ENCODE measurements around the gene C9orf43. TPM values are rescaled to one million over a fixed set of nuclear protein-coding genes. Genes with fewer than 3 reads are reported as not detected.

Gene C9orf43
- total RNA-seq, 1 donor from 2014 or later, result 1.3 TPM

GRCh38 chr9:113476511-113476916, 66.0 kb downstream of the C9orf43 start:
- Mint-ChIP-seq H3K4me1 (peaks cover 25% of the 10 kb centered on the region), H3K4me3 (no peak overlapping the region), H3K36me3 (peaks cover 3% of the 10 kb centered on the region), H3K27me3 (ENCODE audit: insufficient read depth, low read depth) (peaks cover 8% of the 10 kb centered on the region), H3K27ac (no peak overlapping the region), H3K9me3 (peaks cover 3% of the 10 kb centered on the region)
- Histone ChIP-seq H2AFZ (replicated peaks) (no peak overlapping the region), H3K36me3 (no peaks in the 10 kb centered on the region), H4K20me1 (ENCODE audit: low read depth) (no peaks in the 10 kb centered on the region), H3K27ac (no peak overlapping the region), H3K9me3 (ENCODE audit: low read depth) (no peaks in the 10 kb centered on the region), H3K4me1 (peaks cover 29% of the 10 kb centered on the region), H3K79me2 (ENCODE audit: low read depth) (no peaks in the 10 kb centered on the region), H3K4me3 (no peak overlapping the region), H3K27me3 (no peaks in the 10 kb centered on the region), H3F3A (ENCODE audit: low read depth) (no peaks in the 10 kb centered on the region), H3K4me2 (no peak overlapping the region), H3K9ac (no peak overlapping the region)
- no peak for DNase-seq (ENCODE audit: low spot score)
- TF ChIP-seq, protein P1, sequence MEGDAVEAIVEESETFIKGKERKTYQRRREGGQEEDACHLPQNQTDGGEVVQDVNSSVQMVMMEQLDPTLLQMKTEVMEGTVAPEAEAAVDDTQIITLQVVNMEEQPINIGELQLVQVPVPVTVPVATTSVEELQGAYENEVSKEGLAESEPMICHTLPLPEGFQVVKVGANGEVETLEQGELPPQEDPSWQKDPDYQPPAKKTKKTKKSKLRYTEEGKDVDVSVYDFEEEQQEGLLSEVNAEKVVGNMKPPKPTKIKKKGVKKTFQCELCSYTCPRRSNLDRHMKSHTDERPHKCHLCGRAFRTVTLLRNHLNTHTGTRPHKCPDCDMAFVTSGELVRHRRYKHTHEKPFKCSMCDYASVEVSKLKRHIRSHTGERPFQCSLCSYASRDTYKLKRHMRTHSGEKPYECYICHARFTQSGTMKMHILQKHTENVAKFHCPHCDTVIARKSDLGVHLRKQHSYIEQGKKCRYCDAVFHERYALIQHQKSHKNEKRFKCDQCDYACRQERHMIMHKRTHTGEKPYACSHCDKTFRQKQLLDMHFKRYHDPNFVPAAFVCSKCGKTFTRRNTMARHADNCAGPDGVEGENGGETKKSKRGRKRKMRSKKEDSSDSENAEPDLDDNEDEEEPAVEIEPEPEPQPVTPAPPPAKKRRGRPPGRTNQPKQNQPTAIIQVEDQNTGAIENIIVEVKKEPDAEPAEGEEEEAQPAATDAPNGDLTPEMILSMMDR (IDR thresholded peaks at IDR 0.05), result no peak
- TF ChIP-seq EZH2phosphoT487 (IDR thresholded peaks at IDR 0.05), result no peak
- TF ChIP-seq EZH2 (IDR thresholded peaks at IDR 0.05), result no peak

DNA sequence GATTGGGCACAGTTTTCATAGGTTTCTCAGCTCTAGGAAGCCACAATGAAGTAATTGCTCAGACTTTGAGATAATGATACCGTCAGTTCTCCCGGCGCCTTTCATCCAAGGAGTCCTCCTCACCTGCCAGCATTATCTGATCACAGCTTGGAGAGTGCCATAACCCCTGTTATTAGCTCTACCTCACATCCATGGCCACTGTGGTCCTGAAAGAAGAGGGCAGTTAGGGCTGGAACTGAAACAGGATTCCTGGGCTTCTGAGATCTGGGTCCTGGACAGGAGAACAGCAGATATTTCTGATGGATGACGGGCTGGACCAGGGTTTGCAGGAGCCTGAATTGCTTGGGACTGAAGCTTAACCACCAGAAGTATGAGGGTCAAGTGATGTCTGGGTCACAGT, 66.5 kb downstream of the C9orf43 start:
- Mint-ChIP-seq H3K4me1 (peaks cover 25% of the 10 kb centered on the region), H3K27me3 (ENCODE audit: insufficient read depth, low read depth) (peaks cover 8% of the 10 kb centered on the region), H3K27ac (peak overlapping the region; percentile 60), H3K36me3 (peaks cover 2% of the 10 kb centered on the region), H3K9me3 (peaks cover 3% of the 10 kb centered on the region), H3K4me3 (no peak overlapping the region)
- H3F3A ChIP-seq (ENCODE audit: low read depth), result no peaks in the 10 kb centered on the region
- no peak overlapping the region for H2AFZ ChIP-seq (replicated peaks)
- no peaks in the 10 kb centered on the region for H3K79me2 ChIP-seq (ENCODE audit: low read depth)
- DNase-seq (ENCODE audit: low spot score), result no peak
- H3K36me3 ChIP-seq, result no peaks in the 10 kb centered on the region
- H3K9ac ChIP-seq, result no peak overlapping the region
- no peak overlapping the region for H3K4me3 ChIP-seq
- no peak overlapping the region for H3K27ac ChIP-seq
- H4K20me1 ChIP-seq (ENCODE audit: low read depth), result no peaks in the 10 kb centered on the region
- H3K9me3 ChIP-seq (ENCODE audit: low read depth), result no peaks in the 10 kb centered on the region
- no peak overlapping the region for H3K4me2 ChIP-seq
- TF ChIP-seq, protein P1 (IDR thresholded peaks at IDR 0.05), result no peak
- no peak for TF ChIP-seq EZH2phosphoT487 (IDR thresholded peaks at IDR 0.05)
- no peak for TF ChIP-seq EZH2 (IDR thresholded peaks at IDR 0.05)
- H3K4me1 ChIP-seq, result peaks cover 24% of the 10 kb centered on the region
- no peaks in the 10 kb centered on the region for H3K27me3 ChIP-seq

DNA sequence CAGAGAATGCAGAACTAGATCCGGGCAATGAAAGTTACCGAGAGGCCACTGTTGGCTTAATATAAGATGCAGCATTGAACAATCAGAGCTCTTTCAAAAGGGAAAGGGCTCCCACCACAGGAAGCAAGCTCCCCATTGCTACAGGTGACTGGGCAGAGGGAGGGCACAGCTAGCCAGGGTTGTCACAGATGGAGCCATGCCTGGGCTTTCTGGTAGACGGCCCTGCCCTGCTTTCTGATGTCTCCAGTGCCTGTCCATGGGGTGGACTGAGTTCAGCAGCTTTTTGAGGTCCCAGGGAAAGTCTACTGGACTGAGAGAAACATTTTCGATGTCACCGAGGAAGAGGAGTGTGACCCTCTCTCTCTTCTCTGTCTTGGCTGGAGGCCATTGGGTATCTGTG, 67.1 kb downstream of the C9orf43 start:
- Histone ChIP-seq H3K4me3 (no peak overlapping the region), H3K9me3 (ENCODE audit: low read depth) (no peaks in the 10 kb centered on the region), H3K4me2 (no peak overlapping the region), H3K27me3 (no peaks in the 10 kb centered on the region), H4K20me1 (ENCODE audit: low read depth) (no peaks in the 10 kb centered on the region), H3F3A (ENCODE audit: low read depth) (no peaks in the 10 kb centered on the region), H3K9ac (no peak overlapping the region), H2AFZ (replicated peaks) (no peak overlapping the region), H3K36me3 (no peaks in the 10 kb centered on the region), H3K27ac (no peak overlapping the region), H3K4me1 (peaks cover 24% of the 10 kb centered on the region), H3K79me2 (ENCODE audit: low read depth) (no peaks in the 10 kb centered on the region)
- Mint-ChIP-seq H3K27ac (peak overlapping the region; percentile 46), H3K4me1 (peaks cover 25% of the 10 kb centered on the region), H3K36me3 (peaks cover 2% of the 10 kb centered on the region), H3K27me3 (ENCODE audit: insufficient read depth, low read depth) (peaks cover 6% of the 10 kb centered on the region), H3K9me3 (no peaks in the 10 kb centered on the region), H3K4me3 (no peak overlapping the region)
- no peak for DNase-seq (ENCODE audit: low spot score)
- no peak for TF ChIP-seq EZH2phosphoT487 (IDR thresholded peaks at IDR 0.05)
- TF ChIP-seq, protein P1 (IDR thresholded peaks at IDR 0.05), result no peak
- no peak for TF ChIP-seq EZH2 (IDR thresholded peaks at IDR 0.05)
